ENCODE data around the gene SHLD1.

The SHLD1 gene

DNA sequence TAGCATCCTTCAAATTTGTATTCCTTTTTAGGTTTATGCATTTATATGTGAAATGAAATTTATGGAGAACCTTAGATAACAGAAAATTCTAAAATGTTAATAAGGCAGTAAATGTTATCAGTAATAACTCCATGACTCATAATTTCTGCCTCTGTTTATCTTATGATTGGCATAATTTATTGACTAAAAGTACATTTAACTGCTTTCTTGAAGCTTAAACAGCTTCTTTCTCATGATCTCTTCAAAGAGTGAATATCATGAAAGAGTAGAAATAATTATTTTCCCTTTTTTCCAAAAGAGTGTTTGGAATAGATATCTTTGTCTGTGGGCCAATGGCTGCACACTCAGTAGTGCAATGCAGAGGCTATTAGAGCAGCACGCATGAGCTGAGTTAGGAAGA lies 91.3 kb downstream of the SHLD1 start:
- Histone ChIP-seq H3K79me1 (ENCODE audit: low read length) (no peaks in the 10 kb centered on the region), H2BK5ac (ENCODE audit: low read depth, low read length, poor library complexity) (no peak overlapping the region), H3K14ac (ENCODE audit: low read length) (no peak overlapping the region), H3K79me2 (ENCODE audit: control insufficient read depth, insufficient read depth, low read length, poor library complexity) (no peaks in the 10 kb centered on the region), H2AK5ac (ENCODE audit: low read length) (no peak overlapping the region), H3K27ac (ENCODE audit: low read depth, low read length) (no peak overlapping the region), H2AFZ (ENCODE audit: insufficient read depth, low read length, poor library complexity) (no peak overlapping the region), H3K27me3 (ENCODE audit: insufficient read depth, low read length) (no peaks in the 10 kb centered on the region), H3K9me3 (ENCODE audit: insufficient read depth, low read depth, low read length) (no peaks in the 10 kb centered on the region), H2BK12ac (ENCODE audit: low read length) (no peak overlapping the region), H3K36me3 (ENCODE audit: control insufficient read depth in 1 of 2, insufficient read depth in 2 of 2, low read length in 2 of 2) (no peaks in the 10 kb centered on the region), H3K18ac (ENCODE audit: low read length) (no peak overlapping the region), H4K12ac (ENCODE audit: low read depth, low read length) (no peak overlapping the region), H3K4me3 (ENCODE audit: low read depth, low read length) (no peak overlapping the region), H3K4me2 (ENCODE audit: low read length) (no peak overlapping the region), H3K4me1 (ENCODE audit: control insufficient read depth in 1 of 2, insufficient read depth in 2 of 2, low read length in 2 of 2) (no peaks in the 10 kb centered on the region), H3K9ac (ENCODE audit: low read length) (no peak overlapping the region), H4K91ac (ENCODE audit: low read depth, low read length) (no peak overlapping the region), H4K8ac (ENCODE audit: low read depth, low read length) (no peak overlapping the region), H3K4ac (ENCODE audit: low read depth, low read length) (no peak overlapping the region), H2BK120ac (ENCODE audit: insufficient read depth, low read length, poor library complexity) (no peak overlapping the region), H3K23ac (ENCODE audit: low read length) (no peak overlapping the region)
- no peak for DNase-seq
- WGBS (ENCODE audit: extremely low coverage, insufficient coverage, insufficient read length), result no CpG with 5 or more reads among the region's 1 CpG

- H3K4me1 ChIP-seq (ENCODE audit: control insufficient read depth in 1 of 2, insufficient read depth in 2 of 2, low read length in 2 of 2), result no peaks in the 10 kb centered on the region
- H2BK120ac ChIP-seq (ENCODE audit: insufficient read depth, low read length, poor library complexity), result no peak overlapping the region
- H3K9me3 ChIP-seq (ENCODE audit: insufficient read depth, low read depth, low read length), result no peaks in the 10 kb centered on the region
- H3K14ac ChIP-seq (ENCODE audit: low read length), result no peak overlapping the region
- no peak for DNase-seq
- no peak overlapping the region for H4K12ac ChIP-seq (ENCODE audit: low read depth, low read length)
- H2AFZ ChIP-seq (ENCODE audit: insufficient read depth, low read length, poor library complexity), result no peak overlapping the region
- no peaks in the 10 kb centered on the region for H3K79me1 ChIP-seq (ENCODE audit: low read length)
- no peak overlapping the region for H2BK5ac ChIP-seq (ENCODE audit: low read depth, low read length, poor library complexity)
- no peak overlapping the region for H3K4ac ChIP-seq (ENCODE audit: low read depth, low read length)
- no peak overlapping the region for H3K23ac ChIP-seq (ENCODE audit: low read length)
- H3K27me3 ChIP-seq (ENCODE audit: insufficient read depth, low read length), result no peaks in the 10 kb centered on the region
- no peak overlapping the region for H3K4me3 ChIP-seq (ENCODE audit: low read depth, low read length)
- no peaks in the 10 kb centered on the region for H3K79me2 ChIP-seq (ENCODE audit: control insufficient read depth, insufficient read depth, low read length, poor library complexity)
- H4K91ac ChIP-seq (ENCODE audit: low read depth, low read length), result no peak overlapping the region
- no peak overlapping the region for H3K4me2 ChIP-seq (ENCODE audit: low read length)
- H4K8ac ChIP-seq (ENCODE audit: low read depth, low read length), result no peak overlapping the region
- H3K36me3 ChIP-seq (ENCODE audit: control insufficient read depth in 1 of 2, insufficient read depth in 2 of 2, low read length in 2 of 2), result no peaks in the 10 kb centered on the region
- H2BK12ac ChIP-seq (ENCODE audit: low read length), result no peak overlapping the region
- H3K18ac ChIP-seq (ENCODE audit: low read length), result no peak overlapping the region
- H3K27ac ChIP-seq (ENCODE audit: low read depth, low read length), result no peak overlapping the region
- H2AK5ac ChIP-seq (ENCODE audit: low read length), result no peak overlapping the region
- no peak overlapping the region for H3K9ac ChIP-seq (ENCODE audit: low read length)
- no CpG with 5 or more reads among the region's 2 CpGs for WGBS (ENCODE audit: extremely low coverage, insufficient coverage, insufficient read length)
These were observed 92.3 kb downstream of the SHLD1 start for GRCh38 chr20:5842465-5842864.

- Histone ChIP-seq H3K4me1 (ENCODE audit: control insufficient read depth in 1 of 2, insufficient read depth in 2 of 2, low read length in 2 of 2) (no peaks in the 10 kb centered on the region), H3K18ac (ENCODE audit: low read length) (no peak overlapping the region), H4K12ac (ENCODE audit: low read depth, low read length) (no peak overlapping the region), H4K91ac (ENCODE audit: low read depth, low read length) (no peak overlapping the region), H3K4me2 (ENCODE audit: low read length) (no peak overlapping the region), H3K9me3 (ENCODE audit: insufficient read depth, low read depth, low read length) (no peaks in the 10 kb centered on the region), H2BK5ac (ENCODE audit: low read depth, low read length, poor library complexity) (no peak overlapping the region), H3K23ac (ENCODE audit: low read length) (no peak overlapping the region), H3K4ac (ENCODE audit: low read depth, low read length) (no peak overlapping the region), H3K36me3 (ENCODE audit: control insufficient read depth in 1 of 2, insufficient read depth in 2 of 2, low read length in 2 of 2) (no peaks in the 10 kb centered on the region), H3K27me3 (ENCODE audit: insufficient read depth, low read length) (no peaks in the 10 kb centered on the region), H2BK12ac (ENCODE audit: low read length) (no peak overlapping the region), H3K79me2 (ENCODE audit: control insufficient read depth, insufficient read depth, low read length, poor library complexity) (no peaks in the 10 kb centered on the region), H2AK5ac (ENCODE audit: low read length) (no peak overlapping the region), H3K79me1 (ENCODE audit: low read length) (no peaks in the 10 kb centered on the region), H3K14ac (ENCODE audit: low read length) (no peak overlapping the region), H3K27ac (ENCODE audit: low read depth, low read length) (no peak overlapping the region), H3K4me3 (ENCODE audit: low read depth, low read length) (no peak overlapping the region), H2AFZ (ENCODE audit: insufficient read depth, low read length, poor library complexity) (no peak overlapping the region), H3K9ac (ENCODE audit: low read length) (no peak overlapping the region), H4K8ac (ENCODE audit: low read depth, low read length) (no peak overlapping the region), H2BK120ac (ENCODE audit: insufficient read depth, low read length, poor library complexity) (no peak overlapping the region)
- no peak for DNase-seq
- WGBS (ENCODE audit: extremely low coverage, insufficient coverage, insufficient read length), result no CpG with 5 or more reads among the region's 5 CpGs
These were observed 92.9 kb downstream of the SHLD1 start for GRCh38 chr20:5843054-5843592.

DNA sequence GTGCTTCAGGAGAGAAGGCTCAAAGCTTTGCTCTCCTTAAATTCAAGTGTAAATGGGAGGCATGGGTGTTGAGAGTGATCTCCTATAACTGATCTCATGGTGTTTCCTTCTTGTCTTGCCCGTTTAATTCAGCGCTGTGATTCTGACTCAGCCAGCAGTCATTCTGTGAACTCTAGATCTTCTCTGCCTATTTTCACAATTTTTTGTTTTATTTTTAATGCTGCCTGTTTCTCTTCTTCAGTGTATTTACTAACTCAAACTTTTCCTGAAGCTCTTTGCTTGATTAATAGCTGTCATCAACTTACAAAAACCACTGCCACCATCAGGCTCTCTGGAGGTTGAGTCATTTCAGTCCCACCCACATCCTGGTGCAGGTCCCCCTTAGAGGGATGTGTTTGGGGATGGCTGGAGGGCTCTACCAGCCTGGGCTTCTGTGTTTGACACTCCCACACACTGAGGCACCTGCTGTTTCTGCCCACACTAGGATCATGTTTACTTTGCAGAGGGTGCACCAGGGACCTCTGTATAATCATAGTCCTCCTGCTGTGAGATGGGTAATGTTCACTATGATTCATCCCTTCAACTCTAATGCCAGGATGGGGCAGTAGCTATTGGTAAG lies 94.0 kb downstream of the SHLD1 start:
- H3K27me3 ChIP-seq (ENCODE audit: insufficient read depth, low read length), result no peaks in the 10 kb centered on the region
- DNase-seq, result no peak
- no peak overlapping the region for H3K4me3 ChIP-seq (ENCODE audit: low read depth, low read length)
- no peak overlapping the region for H4K8ac ChIP-seq (ENCODE audit: low read depth, low read length)
- no peaks in the 10 kb centered on the region for H3K79me1 ChIP-seq (ENCODE audit: low read length)
- no peak overlapping the region for H3K4me2 ChIP-seq (ENCODE audit: low read length)
- H3K4me1 ChIP-seq (ENCODE audit: control insufficient read depth in 1 of 2, insufficient read depth in 2 of 2, low read length in 2 of 2), result no peaks in the 10 kb centered on the region
- no peak overlapping the region for H4K12ac ChIP-seq (ENCODE audit: low read depth, low read length)
- H3K4ac ChIP-seq (ENCODE audit: low read depth, low read length), result no peak overlapping the region
- WGBS (ENCODE audit: extremely low coverage, insufficient coverage, insufficient read length), result no CpG with 5 or more reads among the region's 2 CpGs
- no peak overlapping the region for H2BK120ac ChIP-seq (ENCODE audit: insufficient read depth, low read length, poor library complexity)
- H2BK12ac ChIP-seq (ENCODE audit: low read length), result no peak overlapping the region
- no peak overlapping the region for H2AFZ ChIP-seq (ENCODE audit: insufficient read depth, low read length, poor library complexity)
- H3K14ac ChIP-seq (ENCODE audit: low read length), result no peak overlapping the region
- H4K91ac ChIP-seq (ENCODE audit: low read depth, low read length), result no peak overlapping the region
- no peaks in the 10 kb centered on the region for H3K9me3 ChIP-seq (ENCODE audit: insufficient read depth, low read depth, low read length)
- H3K27ac ChIP-seq (ENCODE audit: low read depth, low read length), result no peak overlapping the region
- no peaks in the 10 kb centered on the region for H3K79me2 ChIP-seq (ENCODE audit: control insufficient read depth, insufficient read depth, low read length, poor library complexity)
- H3K36me3 ChIP-seq (ENCODE audit: control insufficient read depth in 1 of 2, insufficient read depth in 2 of 2, low read length in 2 of 2), result no peaks in the 10 kb centered on the region
- H3K18ac ChIP-seq (ENCODE audit: low read length), result no peak overlapping the region
- no peak overlapping the region for H2BK5ac ChIP-seq (ENCODE audit: low read depth, low read length, poor library complexity)
- H3K9ac ChIP-seq (ENCODE audit: low read length), result no peak overlapping the region
- H3K23ac ChIP-seq (ENCODE audit: low read length), result peak overlapping the region; percentile 97
- H2AK5ac ChIP-seq (ENCODE audit: low read length), result no peak overlapping the region
